GM12878 (cell line): Measurements from ENCODE around the gene ROR2. TPM values are rescaled to one million over a fixed set of nuclear protein-coding genes. Genes with fewer than 3 reads are reported as not detected.

ENCODE experiments used
- ATAC-seq: fragments of 200-7000 bp; cut with Tn5 transposase; 3 replicates; pipeline ENCODE4 v1.9.1; 2020; ENCODE audit warnings: mild to moderate bottlenecking, moderate library complexity
- BruUV-seq: library from RNA; stranded (reverse); fragments of 400-500 nt; replicated peaks from 2 replicates; lab custom pipeline; 2021; lab: Mats Ljungman, UMichigan
- CTCF ChIA-PET: fragments of 300-600 bp; sonication (Branson Sonifier 250); formaldehyde crosslinking; extraction: SDS; loops from one replicate; lab custom pipeline; 2021; ENCODE audit warnings: inconsistent platforms; lab: Yijun Ruan, JAX
- POLR2A ChIA-PET: fragments of 350-600 bp; formaldehyde crosslinking; extraction: SDS; loops from one replicate; lab custom pipeline; 2021; ENCODE audit warnings: inconsistent platforms; lab: Charles Lee
- RAD21 ChIA-PET: fragments of 300-600 bp; sonication (Branson Sonifier 250); formaldehyde crosslinking; loops from one replicate; lab custom pipeline; 2023; ENCODE audit warnings: antibody characterized with exemption; ENCODE audit not compliant: unreplicated experiment; lab: Charles Lee
- SMC1A ChIA-PET: fragments of 300-600 bp; sonication (Branson Sonifier 250); formaldehyde crosslinking; loops from one replicate; lab custom pipeline; 2023; ENCODE audit not compliant: unreplicated experiment, uncharacterized antibody; lab: Charles Lee
- DNase-seq: peaks from one replicate; pipeline ENCODE4 v3.0.0-alpha.2; 2011; ENCODE audit warnings: low read depth, low spot score
- FAIRE-seq: peaks from 3 replicates; lab custom pipeline; 2011; peaks lifted over from hg19 to GRCh38; lab: Jason Lieb, UNC
- H2AFZ ChIP-seq: 2 replicates; pipeline ENCODE4 v1.6.0; 2011; ENCODE audit warnings: low read depth, low read length, control low read depth; ENCODE audit not compliant: control insufficient read depth
- H3K27ac ChIP-seq: 2 replicates; pipeline ENCODE4 v1.5.1; 2011; ENCODE audit warnings: control low read depth; ENCODE audit not compliant: control insufficient read depth, insufficient read depth
- H3K27me3 ChIP-seq, 2 experiments: replicated peaks in 1 of 2; 2 replicates each; pipeline versions ENCODE4 v1.6.0 to v1.6.1; 2011; ENCODE audit warnings: low read length in 1 of 2; ENCODE audit not compliant: control insufficient read depth in 2 of 2, insufficient read depth in 2 of 2
- H3K36me3 ChIP-seq, 2 experiments: 2 replicates each; pipeline ENCODE4 v1.5.1; 2011; ENCODE audit warnings: low read length in 1 of 2; ENCODE audit not compliant: control insufficient read depth in 2 of 2, insufficient read depth in 2 of 2
- H3K4me1 ChIP-seq: 2 replicates; pipeline ENCODE4 v1.6.1; 2011; ENCODE audit warnings: mild to moderate bottlenecking, low read length, moderate library complexity, mixed read lengths; ENCODE audit not compliant: control insufficient read depth, insufficient read depth
- H3K4me2 ChIP-seq: 2 replicates; pipeline ENCODE4 v1.6.0; 2011; ENCODE audit warnings: control low read depth; ENCODE audit not compliant: control insufficient read depth, insufficient read depth
- H3K4me3 ChIP-seq: fragments of 200-600 bp; sonication (generic); 2 replicates; pipeline ENCODE4 v1.5.1; 2016
- H3K79me2 ChIP-seq: 2 replicates; pipeline ENCODE4 v1.6.0; 2011; ENCODE audit warnings: low read length; ENCODE audit not compliant: control insufficient read depth, insufficient read depth
- H3K9ac ChIP-seq: 2 replicates; pipeline ENCODE4 v1.8.0; 2011; ENCODE audit warnings: low read length, control low read depth, mixed read lengths; ENCODE audit not compliant: control insufficient read depth, insufficient read depth
- H3K9me3 ChIP-seq: replicated peaks from 3 replicates; pipeline ENCODE4 v1.5.1; 2011; ENCODE audit warnings: mild to moderate bottlenecking, low read length; ENCODE audit not compliant: control insufficient read depth, insufficient read depth
- H4K20me1 ChIP-seq: 2 replicates; pipeline ENCODE4 v1.6.0; 2011; ENCODE audit not compliant: control insufficient read depth, insufficient read depth
- CBX5 ChIP-seq: sonication (generic); IDR thresholded peaks from 2 replicates; pipeline ENCODE4 v1.6.1; 2016; ENCODE audit warnings: low read depth, moderate library complexity, mild to moderate bottlenecking, inconsistent platforms
- CHD2 ChIP-seq: IDR thresholded peaks from 2 replicates; pipeline ENCODE4 v1.6.1; 2011; ENCODE audit warnings: low read depth, low read length, improper control_type of control experiment, borderline replicate concordance
- EED ChIP-seq: sonication (generic); IDR thresholded peaks from 2 replicates; pipeline ENCODE4 v1.6.1; 2016; ENCODE audit warnings: antibody characterized with exemption, low read depth
- EZH2 ChIP-seq: IDR thresholded peaks from 2 replicates; pipeline ENCODE4 v1.6.1; 2012; ENCODE audit warnings: low read depth, mild to moderate bottlenecking, control low read depth, inconsistent platforms, low read length, borderline replicate concordance; ENCODE audit not compliant: control insufficient read depth
- GATAD2B ChIP-seq: fragments of 450-650 bp; conservative IDR thresholded peaks from 2 replicates; pipeline ENCODE4 v1.6.1; 2017; ENCODE audit warnings: low read depth, mild to moderate bottlenecking, moderate library complexity
- HCFC1 ChIP-seq: fragments of 150-350 bp; IDR thresholded peaks from 2 replicates; pipeline ENCODE4 v1.6.1; 2014; ENCODE audit warnings: low read length
- HDAC2 ChIP-seq: fragments of 200-600 bp; sonication (generic); IDR thresholded peaks from 2 replicates; pipeline ENCODE4 v1.6.1; 2017
- HDGF ChIP-seq: fragments of 450-650 bp; IDR thresholded peaks from 2 replicates; pipeline ENCODE4 v1.6.1; 2016; ENCODE audit warnings: antibody characterized with exemption
- RFX5 ChIP-seq: IDR thresholded peaks from 2 replicates; pipeline ENCODE4 v1.6.1; 2011; ENCODE audit warnings: low read depth, low read length, improper control_type of control experiment
- SPI1 ChIP-seq: IDR thresholded peaks from 2 replicates; pipeline ENCODE4 v1.6.1; 2011; ENCODE audit warnings: low read depth, mild to moderate bottlenecking, low read length, moderate library complexity, borderline replicate concordance; ENCODE audit not compliant: insufficient read depth
- ZNF622 ChIP-seq: fragments of 450-650 bp; IDR thresholded peaks from 2 replicates; pipeline ENCODE4 v1.6.1; 2017; ENCODE audit warnings: mild to moderate bottlenecking, inconsistent platforms
- WGBS: methylation state at CpG from one replicate; pipeline ENCODE4 v1.1.6; 2016; ENCODE audit warnings: low lambda C conversion rate; ENCODE audit not compliant: insufficient replicate concordance, insufficient coverage; ENCODE audit errors: missing lambda C conversion rate; 5-methylcytosine and 5-hydroxymethylcytosine counted together
- in situ Hi-C: fragments of 300-500 bp; cut with MboI; formaldehyde crosslinking; loops from 9 replicates; pipeline ENCODE4 v1.14.3; 2018; ENCODE audit warnings: mixed read lengths
- intact Hi-C: fragments of 100-400 bp; cut with micrococcal nuclease; formaldehyde crosslinking; loops from one replicate; pipeline ENCODE4 v1.14.2; 2022; ENCODE audit not compliant: unreplicated experiment
- polyA plus RNA-seq, 11 experiments: library from polyadenylated mRNA; depleted of rRNA in 4 of 11; unstranded in 6 of 11; stranded (reverse) in 5 of 11; fragments of >200 nt; fragmentation: Nextera tagmentation in 4 of 11; fragmentation: Illumina TruSeq in 1 of 11; extraction: Ambion mirVana in 4 of 11; extraction: Trizol in 1 of 11; gene quantifications; 1 replicate in 1 of 11; 2 replicates in 10 of 11; pipeline versions ENCODE4 v1.2.1 to v1.2.3, GENCODE V29; 2011 to 2016; ENCODE audit warnings: inconsistent platforms in 2 of 11, missing spikeins in 2 of 11, low read depth in 1 of 11
- total RNA-seq, 4 experiments: library from RNA; depleted of rRNA in 3 of 4; stranded (reverse); fragments of >200 nt in 3 of 4; fragmentation: Illumina TruSeq in 1 of 4; extraction: Trizol in 1 of 4; gene quantifications; 2 replicates each; pipeline versions ENCODE4 v1.2.1 to v1.2.3, GENCODE V29; 2013 to 2021
- TF ChIP-seq, protein P1 (sequence below): fragments of 450-650 bp; IDR thresholded peaks from 2 replicates; pipeline ENCODE4 v1.6.1; 2016; ENCODE audit warnings: mild to moderate bottlenecking, moderate library complexity, borderline replicate concordance
- TF ChIP-seq, protein P2 (sequence below): fragments of 450-650 bp; IDR thresholded peaks from 2 replicates; pipeline ENCODE4 v1.6.1; 2018; ENCODE audit warnings: borderline replicate concordance, mild to moderate bottlenecking; ENCODE audit not compliant: partially characterized antibody
- TF ChIP-seq, protein P3 (sequence below): fragments of 450-650 bp; IDR thresholded peaks from 2 replicates; pipeline ENCODE4 v1.6.1; 2017; ENCODE audit warnings: antibody characterized with exemption, mild to moderate bottlenecking, moderate library complexity

The ROR2 gene
- total and polyA plus RNA-seq, 10 of the 15 experiments (the other 5 are each of a cell fraction or from before 2014, with no cell fraction given) = 0.03 to 0.05 TPM; not detected in 8

DNA sequence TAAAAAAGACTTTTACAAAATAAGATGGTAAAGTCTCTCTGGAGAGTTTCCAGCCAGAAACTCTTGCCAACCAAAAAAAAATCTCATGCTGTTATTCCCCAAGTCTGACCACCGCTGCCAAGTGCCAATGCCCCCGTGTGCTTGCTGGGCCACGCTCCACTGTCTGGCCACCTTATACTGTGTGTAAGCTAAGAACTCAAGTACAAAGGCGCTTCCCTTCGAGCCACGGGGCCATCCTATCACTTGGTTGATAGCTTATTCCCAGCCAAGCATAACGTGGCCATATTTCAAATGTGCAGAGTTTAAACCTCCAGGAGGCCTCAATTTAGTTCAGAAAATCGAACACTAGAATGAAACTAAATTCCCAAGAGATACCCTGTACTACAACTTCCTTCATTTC is 36.0 kb downstream of the ROR2 start (continued):
- no peak for TF ChIP-seq SPI1
- TF ChIP-seq, protein P1, sequence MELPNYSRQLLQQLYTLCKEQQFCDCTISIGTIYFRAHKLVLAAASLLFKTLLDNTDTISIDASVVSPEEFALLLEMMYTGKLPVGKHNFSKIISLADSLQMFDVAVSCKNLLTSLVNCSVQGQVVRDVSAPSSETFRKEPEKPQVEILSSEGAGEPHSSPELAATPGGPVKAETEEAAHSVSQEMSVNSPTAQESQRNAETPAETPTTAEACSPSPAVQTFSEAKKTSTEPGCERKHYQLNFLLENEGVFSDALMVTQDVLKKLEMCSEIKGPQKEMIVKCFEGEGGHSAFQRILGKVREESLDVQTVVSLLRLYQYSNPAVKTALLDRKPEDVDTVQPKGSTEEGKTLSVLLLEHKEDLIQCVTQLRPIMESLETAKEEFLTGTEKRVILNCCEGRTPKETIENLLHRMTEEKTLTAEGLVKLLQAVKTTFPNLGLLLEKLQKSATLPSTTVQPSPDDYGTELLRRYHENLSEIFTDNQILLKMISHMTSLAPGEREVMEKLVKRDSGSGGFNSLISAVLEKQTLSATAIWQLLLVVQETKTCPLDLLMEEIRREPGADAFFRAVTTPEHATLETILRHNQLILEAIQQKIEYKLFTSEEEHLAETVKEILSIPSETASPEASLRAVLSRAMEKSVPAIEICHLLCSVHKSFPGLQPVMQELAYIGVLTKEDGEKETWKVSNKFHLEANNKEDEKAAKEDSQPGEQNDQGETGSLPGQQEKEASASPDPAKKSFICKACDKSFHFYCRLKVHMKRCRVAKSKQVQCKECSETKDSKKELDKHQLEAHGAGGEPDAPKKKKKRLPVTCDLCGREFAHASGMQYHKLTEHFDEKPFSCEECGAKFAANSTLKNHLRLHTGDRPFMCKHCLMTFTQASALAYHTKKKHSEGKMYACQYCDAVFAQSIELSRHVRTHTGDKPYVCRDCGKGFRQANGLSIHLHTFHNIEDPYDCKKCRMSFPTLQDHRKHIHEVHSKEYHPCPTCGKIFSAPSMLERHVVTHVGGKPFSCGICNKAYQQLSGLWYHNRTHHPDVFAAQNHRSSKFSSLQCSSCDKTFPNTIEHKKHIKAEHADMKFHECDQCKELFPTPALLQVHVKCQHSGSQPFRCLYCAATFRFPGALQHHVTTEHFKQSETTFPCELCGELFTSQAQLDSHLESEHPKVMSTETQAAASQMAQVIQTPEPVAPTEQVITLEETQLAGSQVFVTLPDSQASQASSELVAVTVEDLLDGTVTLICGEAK = no peak
- TF ChIP-seq, all 136 proteins: peak for 0

DNA sequence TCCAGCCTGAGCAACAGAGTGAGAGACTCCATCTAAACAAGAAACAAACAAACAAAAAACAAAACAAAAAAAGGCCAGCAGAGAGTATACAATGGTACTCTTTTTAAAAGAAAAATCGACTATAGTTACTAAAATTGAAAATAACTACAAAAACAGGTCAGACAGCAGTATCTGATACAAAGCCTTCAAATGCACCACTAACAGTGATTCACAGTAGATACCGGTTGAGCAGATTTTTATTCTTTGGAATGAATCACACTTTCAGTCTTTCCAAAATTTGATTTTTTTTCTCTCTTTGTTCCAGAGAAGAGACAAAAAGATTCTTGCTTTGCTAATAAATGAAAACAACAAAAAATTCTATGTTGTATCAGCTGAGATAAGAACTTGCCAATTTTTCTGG is 36.9 kb downstream of the ROR2 start:
- POLR2A ChIA-PET = no interaction called here
- 26% methylated on average over 2 of the region's 2 CpGs for WGBS
- in situ Hi-C loops = no loop called here
- no peaks in the 10 kb centered on the region for H3K79me2 ChIP-seq
- no peaks in the 10 kb centered on the region for H3K36me3 ChIP-seq
- no peak overlapping the region for H2AFZ ChIP-seq
- RAD21 ChIA-PET = no interaction called here
- no peak for FAIRE-seq
- H3K4me2 ChIP-seq = no peak overlapping the region
- CTCF ChIA-PET = no interaction called here
- DNase-seq = no peak
- H3K9ac ChIP-seq = no peak overlapping the region
- no peaks in the 10 kb centered on the region for H4K20me1 ChIP-seq
- no peaks in the 10 kb centered on the region for H3K27me3 ChIP-seq
- no peaks in the 10 kb centered on the region; the same call in 2 of the 3 replicates for H3K9me3 ChIP-seq
- intact Hi-C loops = no loop called here
- no peak overlapping the region for H3K4me3 ChIP-seq
- TF ChIP-seq HCFC1 (no peak), GATAD2B (no peak), HDGF (no peak), EED (no peak), ZNF622 (no peak), EZH2 (no peak), HDAC2 (no peak), CHD2 (no peak), RFX5 (no peak), CBX5 (no peak)
- TF ChIP-seq, protein P2, sequence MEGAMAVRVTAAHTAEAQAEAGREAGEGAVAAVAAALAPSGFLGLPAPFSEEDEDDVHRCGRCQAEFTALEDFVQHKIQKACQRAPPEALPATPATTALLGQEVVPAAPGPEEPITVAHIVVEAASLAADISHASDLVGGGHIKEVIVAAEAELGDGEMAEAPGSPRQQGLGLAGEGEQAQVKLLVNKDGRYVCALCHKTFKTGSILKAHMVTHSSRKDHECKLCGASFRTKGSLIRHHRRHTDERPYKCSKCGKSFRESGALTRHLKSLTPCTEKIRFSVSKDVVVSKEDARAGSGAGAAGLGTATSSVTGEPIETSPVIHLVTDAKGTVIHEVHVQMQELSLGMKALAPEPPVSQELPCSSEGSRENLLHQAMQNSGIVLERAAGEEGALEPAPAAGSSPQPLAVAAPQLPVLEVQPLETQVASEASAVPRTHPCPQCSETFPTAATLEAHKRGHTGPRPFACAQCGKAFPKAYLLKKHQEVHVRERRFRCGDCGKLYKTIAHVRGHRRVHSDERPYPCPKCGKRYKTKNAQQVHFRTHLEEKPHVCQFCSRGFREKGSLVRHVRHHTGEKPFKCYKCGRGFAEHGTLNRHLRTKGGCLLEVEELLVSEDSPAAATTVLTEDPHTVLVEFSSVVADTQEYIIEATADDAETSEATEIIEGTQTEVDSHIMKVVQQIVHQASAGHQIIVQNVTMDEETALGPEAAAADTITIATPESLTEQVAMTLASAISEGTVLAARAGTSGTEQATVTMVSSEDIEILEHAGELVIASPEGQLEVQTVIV = no peak
- TF ChIP-seq, protein P3, sequence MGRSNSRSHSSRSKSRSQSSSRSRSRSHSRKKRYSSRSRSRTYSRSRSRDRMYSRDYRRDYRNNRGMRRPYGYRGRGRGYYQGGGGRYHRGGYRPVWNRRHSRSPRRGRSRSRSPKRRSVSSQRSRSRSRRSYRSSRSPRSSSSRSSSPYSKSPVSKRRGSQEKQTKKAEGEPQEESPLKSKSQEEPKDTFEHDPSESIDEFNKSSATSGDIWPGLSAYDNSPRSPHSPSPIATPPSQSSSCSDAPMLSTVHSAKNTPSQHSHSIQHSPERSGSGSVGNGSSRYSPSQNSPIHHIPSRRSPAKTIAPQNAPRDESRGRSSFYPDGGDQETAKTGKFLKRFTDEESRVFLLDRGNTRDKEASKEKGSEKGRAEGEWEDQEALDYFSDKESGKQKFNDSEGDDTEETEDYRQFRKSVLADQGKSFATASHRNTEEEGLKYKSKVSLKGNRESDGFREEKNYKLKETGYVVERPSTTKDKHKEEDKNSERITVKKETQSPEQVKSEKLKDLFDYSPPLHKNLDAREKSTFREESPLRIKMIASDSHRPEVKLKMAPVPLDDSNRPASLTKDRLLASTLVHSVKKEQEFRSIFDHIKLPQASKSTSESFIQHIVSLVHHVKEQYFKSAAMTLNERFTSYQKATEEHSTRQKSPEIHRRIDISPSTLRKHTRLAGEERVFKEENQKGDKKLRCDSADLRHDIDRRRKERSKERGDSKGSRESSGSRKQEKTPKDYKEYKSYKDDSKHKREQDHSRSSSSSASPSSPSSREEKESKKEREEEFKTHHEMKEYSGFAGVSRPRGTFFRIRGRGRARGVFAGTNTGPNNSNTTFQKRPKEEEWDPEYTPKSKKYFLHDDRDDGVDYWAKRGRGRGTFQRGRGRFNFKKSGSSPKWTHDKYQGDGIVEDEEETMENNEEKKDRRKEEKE = no peak
- no peak for ATAC-seq
- no TSS peak for BruUV-seq
- no peak overlapping the region for H3K27ac ChIP-seq
- SMC1A ChIA-PET = interaction anchor here (0.5 kb wide), 1 partner anchor 1472 kb away, joined by 3 read pairs; no protein-coding TSS in a partner anchor
- no peaks in the 10 kb centered on the region for H3K4me1 ChIP-seq
